Measurements from ENCODE around the gene ATP8B3. TPM values are rescaled to one million over a fixed set of nuclear protein-coding genes. Genes with fewer than 3 reads are reported as not detected.

The ATP8B3 gene
- total and polyA plus RNA-seq, 9 of the 15 experiments (the other 6 are each of a cell fraction or from before 2014, with no cell fraction given): 1.2 to 12.3 (median 3.8) TPM

DNA sequence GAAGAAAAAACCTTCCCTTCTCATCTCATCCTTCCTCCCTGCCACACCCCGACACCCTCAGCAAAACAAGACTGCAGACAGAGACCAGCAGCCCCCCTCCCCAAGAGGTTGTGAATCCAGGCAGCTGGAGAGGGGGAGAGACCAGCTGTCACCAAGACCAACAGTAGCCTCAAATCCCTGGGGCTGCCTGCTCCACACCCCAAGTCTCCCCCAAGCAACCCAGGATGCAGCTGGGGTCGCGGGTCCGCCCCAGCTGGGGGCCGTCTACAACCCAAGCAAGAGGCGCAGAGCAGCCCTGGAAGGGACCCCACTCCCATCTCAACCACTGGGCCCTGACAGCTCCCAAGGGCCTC, 44.2 kb upstream of the ATP8B3 start (continued):
- TF ChIP-seq, protein P1, sequence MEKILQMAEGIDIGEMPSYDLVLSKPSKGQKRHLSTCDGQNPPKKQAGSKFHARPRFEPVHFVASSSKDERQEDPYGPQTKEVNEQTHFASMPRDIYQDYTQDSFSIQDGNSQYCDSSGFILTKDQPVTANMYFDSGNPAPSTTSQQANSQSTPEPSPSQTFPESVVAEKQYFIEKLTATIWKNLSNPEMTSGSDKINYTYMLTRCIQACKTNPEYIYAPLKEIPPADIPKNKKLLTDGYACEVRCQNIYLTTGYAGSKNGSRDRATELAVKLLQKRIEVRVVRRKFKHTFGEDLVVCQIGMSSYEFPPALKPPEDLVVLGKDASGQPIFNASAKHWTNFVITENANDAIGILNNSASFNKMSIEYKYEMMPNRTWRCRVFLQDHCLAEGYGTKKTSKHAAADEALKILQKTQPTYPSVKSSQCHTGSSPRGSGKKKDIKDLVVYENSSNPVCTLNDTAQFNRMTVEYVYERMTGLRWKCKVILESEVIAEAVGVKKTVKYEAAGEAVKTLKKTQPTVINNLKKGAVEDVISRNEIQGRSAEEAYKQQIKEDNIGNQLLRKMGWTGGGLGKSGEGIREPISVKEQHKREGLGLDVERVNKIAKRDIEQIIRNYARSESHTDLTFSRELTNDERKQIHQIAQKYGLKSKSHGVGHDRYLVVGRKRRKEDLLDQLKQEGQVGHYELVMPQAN (IDR thresholded peaks at IDR 0.05; ENCODE audit: borderline replicate concordance): peak; percentile 12; the same call in 1 of the 2 replicates
- TF ChIP-seq MYC (IDR thresholded peaks at IDR 0.05; ENCODE audit: low read depth, low read length) (no peak), MYC (CRISPR knock-in tag; IDR thresholded peaks at IDR 0.05; ENCODE audit: borderline replicate concordance, low read depth) (peak; percentile 74; the same call in 1 of the 2 replicates), TRIM24 (IDR thresholded peaks at IDR 0.05) (no peak), TEAD1 (CRISPR knock-in tag; IDR thresholded peaks at IDR 0.05) (peak in 1 of 2 experiments; percentile 41; a peak in 1 of 4 replicates), BACH1 (tag; IDR thresholded peaks at IDR 0.05) (no peak), ZNF589 (CRISPR knock-in tag; IDR thresholded peaks at IDR 0.05; ENCODE audit: low read depth) (0 out of 2 replicates have a peak, but pooled peaks have one; percentile 2), SNIP1 (IDR thresholded peaks at IDR 0.05; ENCODE audit: low read depth) (no peak), NELFE (IDR thresholded peaks at IDR 0.05; ENCODE audit: insufficient read depth, insufficient read length) (no peak), POLR2B (IDR thresholded peaks at IDR 0.05; ENCODE audit: low read depth, partially characterized antibody) (peak; percentile 17), ZNF263 (CRISPR knock-in tag; IDR thresholded peaks at IDR 0.05; ENCODE audit: borderline replicate concordance) (peak; percentile 52; the same call in 1 of the 2 replicates), CHD1 (IDR thresholded peaks at IDR 0.05; ENCODE audit: low read length) (peak; percentile 63), SAP30 (IDR thresholded peaks at IDR 0.05; ENCODE audit: borderline replicate concordance, insufficient read depth, low read depth, low read length, poor library complexity, severe bottlenecking) (peak; percentile 28)
- TF ChIP-seq, protein P2, sequence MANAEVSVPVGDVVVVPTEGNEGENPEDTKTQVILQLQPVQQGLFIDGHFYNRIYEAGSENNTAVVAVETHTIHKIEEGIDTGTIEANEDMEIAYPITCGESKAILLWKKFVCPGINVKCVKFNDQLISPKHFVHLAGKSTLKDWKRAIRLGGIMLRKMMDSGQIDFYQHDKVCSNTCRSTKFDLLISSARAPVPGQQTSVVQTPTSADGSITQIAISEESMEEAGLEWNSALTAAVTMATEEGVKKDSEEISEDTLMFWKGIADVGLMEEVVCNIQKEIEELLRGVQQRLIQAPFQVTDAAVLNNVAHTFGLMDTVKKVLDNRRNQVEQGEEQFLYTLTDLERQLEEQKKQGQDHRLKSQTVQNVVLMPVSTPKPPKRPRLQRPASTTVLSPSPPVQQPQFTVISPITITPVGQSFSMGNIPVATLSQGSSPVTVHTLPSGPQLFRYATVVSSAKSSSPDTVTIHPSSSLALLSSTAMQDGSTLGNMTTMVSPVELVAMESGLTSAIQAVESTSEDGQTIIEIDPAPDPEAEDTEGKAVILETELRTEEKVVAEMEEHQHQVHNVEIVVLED (CRISPR knock-in tag; IDR thresholded peaks at IDR 0.05): no peak
- TF ChIP-seq, protein P3, sequence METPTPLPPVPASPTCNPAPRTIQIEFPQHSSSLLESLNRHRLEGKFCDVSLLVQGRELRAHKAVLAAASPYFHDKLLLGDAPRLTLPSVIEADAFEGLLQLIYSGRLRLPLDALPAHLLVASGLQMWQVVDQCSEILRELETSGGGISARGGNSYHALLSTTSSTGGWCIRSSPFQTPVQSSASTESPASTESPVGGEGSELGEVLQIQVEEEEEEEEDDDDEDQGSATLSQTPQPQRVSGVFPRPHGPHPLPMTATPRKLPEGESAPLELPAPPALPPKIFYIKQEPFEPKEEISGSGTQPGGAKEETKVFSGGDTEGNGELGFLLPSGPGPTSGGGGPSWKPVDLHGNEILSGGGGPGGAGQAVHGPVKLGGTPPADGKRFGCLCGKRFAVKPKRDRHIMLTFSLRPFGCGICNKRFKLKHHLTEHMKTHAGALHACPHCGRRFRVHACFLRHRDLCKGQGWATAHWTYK (CRISPR knock-in tag; IDR thresholded peaks at IDR 0.05): peak; percentile 61; the same call in 1 of the 2 replicates
- TF ChIP-seq, protein P4, sequence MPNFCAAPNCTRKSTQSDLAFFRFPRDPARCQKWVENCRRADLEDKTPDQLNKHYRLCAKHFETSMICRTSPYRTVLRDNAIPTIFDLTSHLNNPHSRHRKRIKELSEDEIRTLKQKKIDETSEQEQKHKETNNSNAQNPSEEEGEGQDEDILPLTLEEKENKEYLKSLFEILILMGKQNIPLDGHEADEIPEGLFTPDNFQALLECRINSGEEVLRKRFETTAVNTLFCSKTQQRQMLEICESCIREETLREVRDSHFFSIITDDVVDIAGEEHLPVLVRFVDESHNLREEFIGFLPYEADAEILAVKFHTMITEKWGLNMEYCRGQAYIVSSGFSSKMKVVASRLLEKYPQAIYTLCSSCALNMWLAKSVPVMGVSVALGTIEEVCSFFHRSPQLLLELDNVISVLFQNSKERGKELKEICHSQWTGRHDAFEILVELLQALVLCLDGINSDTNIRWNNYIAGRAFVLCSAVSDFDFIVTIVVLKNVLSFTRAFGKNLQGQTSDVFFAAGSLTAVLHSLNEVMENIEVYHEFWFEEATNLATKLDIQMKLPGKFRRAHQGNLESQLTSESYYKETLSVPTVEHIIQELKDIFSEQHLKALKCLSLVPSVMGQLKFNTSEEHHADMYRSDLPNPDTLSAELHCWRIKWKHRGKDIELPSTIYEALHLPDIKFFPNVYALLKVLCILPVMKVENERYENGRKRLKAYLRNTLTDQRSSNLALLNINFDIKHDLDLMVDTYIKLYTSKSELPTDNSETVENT (CRISPR knock-in tag; IDR thresholded peaks at IDR 0.05): peak; percentile 27; the same call in 1 of the 2 replicates
